GM21447 (cell line): ENCODE data around the gene SLC22A14.
"Not testable (repeated sequence)": the region's sequence is repeated elsewhere in the genome, so short reads cannot be mapped to it uniquely, and the experiment has no call there.

Source experiments
- ATAC-seq: cut with Tn5 transposase; IDR thresholded peaks from one replicate; pipeline ENCODE4 v1.9.1; 2021; ENCODE audit not compliant: unreplicated experiment

The SLC22A14 gene

DNA sequence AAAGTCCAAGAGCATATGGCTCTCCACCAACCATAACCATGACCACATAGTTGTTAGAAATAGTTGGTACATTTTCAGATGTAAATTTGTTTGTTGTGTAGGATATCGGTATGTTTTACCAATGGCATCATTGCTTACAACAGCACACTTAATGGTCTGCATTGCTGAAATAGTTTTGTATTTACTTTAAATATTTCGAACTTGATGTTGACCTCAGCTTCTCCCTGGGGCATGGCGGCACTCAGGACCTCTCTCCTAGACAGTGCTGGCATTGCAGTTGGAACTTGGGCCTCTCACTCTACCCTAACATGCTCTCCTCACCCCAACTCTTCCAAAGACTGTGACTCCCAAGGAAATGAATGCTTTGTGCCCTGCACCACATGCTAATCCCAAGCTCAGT lies 11.5 kb upstream of the SLC22A14 start:
- no peak for ATAC-seq

DNA sequence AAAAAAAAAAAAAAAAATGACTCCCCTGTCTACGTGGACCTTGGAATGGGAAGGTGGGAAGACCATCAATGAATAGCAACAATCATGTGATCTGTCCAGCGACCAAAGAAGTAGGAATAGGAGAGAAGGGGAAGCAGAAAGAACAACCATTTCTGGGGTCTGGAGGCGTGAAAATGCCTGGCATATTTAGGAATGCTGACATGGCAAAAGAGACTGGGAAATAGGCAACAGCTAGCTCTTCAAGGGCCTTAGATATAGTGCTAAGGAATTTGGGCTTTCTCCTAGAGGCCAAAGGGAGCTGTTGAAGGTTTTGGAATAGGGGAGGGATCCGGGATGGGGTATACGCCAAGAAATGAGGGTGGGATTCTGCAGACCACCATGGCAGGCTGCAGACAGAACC lies 10.5 kb upstream of the SLC22A14 start:
- no peak for ATAC-seq

DNA sequence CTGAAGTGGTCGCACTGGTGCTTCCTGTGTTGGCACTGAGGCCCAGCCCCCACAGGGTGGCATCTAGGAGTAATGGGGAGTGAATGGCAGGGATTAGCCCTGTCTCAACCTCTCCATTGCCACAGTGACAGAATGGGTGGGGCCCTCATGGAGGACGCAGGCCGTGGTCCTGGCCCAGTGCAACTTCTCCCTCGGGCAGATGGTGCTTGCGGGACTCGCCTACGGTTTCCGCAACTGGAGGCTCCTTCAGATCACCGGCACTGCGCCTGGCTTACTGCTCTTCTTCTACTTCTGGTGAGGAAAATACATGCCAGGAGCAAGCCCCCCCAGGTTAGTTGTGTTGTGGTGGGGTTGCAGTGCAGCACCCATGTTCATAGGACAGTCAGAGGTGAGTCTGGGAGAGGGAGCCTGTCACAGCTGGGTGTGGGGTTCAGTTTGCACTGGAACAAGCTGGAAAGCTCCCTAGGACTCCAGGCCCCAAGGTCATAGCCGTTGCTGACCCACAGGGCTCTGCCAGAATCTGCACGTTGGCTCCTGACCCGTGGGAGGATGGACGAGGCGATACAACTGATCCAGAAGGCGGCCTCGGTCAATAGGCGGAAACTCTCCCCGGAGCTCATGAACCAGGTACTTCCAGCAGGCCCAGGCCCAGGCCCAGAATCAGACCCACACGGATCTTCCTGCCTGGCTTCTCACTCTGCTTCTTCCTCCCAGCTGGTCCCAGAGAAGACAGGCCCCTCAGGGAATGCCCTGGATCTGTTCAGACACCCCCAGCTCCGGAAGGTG lies 7.0 kb upstream of the SLC22A14 start:
- no peak for ATAC-seq

DNA sequence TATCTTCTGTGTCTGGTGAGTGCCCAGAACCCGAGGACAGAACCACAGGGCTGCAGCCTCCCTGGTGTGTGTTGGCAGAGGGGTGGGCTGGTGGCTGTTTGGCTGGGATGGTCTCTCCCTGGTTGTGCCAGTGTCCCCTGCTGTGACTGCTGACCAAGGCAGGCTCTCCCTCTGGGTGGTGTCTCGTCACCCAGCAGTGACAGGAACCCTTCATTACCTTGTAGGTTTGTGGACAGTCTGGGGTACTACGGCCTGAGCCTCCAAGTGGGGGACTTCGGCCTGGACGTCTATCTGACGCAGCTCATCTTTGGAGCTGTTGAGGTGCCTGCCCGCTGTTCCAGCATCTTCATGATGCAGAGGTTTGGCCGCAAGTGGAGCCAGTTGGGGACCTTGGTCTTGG lies 6.4 kb upstream of the SLC22A14 start:
- no peak for ATAC-seq

GRCh38 chr3:38276081-38276916 lies 5.8 kb upstream of the SLC22A14 start:
- no peak for ATAC-seq

DNA sequence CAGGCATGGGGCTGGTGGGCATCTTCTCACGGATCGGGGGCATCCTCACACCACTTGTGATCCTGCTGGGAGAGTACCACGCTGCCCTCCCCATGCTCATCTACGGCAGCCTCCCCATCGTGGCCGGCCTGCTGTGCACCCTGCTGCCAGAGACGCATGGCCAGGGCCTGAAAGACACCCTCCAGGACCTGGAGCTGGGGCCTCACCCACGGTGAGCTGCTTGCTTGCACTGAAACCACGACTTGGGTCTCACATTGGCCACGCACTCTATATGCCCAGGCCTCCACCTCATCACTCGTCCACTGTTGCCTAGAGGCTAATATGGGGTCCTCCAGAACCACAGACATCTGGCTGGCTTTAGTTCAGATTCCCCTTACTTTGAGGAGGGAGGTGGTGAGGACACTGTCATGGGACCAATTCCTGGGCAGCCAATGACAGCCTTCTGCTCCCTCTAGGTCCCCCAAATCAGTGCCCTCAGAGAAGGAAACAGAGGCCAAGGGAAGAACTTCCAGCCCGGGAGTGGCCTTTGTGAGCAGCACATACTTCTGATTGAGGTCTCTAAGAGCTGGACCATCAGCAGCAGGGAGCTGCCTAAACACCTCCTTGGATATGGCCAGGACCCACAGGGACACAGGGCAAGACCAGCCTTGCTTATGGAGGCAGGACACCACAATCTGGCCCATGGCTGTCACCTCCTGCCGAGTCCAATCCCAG lies 5.0 kb upstream of the SLC22A14 start:
- no peak for ATAC-seq

DNA sequence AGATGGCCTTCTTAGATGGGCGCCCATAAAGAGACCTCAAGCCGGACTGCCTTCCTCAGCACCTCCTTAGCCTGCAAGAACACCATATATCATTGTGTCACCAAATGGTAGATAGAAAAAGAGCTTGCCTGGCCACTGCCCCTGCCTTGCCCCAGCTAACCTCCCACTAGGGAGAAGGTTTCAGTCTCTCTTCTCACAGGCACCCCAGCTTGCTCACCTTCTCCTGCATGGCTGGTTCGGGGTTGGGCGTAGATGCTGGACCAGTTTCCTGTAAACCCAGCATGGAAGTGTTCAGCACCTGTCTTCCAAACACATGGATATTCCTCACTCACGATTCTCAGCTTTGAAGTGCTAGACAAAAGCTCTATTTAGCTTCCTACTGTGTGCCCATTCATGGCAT lies 3.3 kb upstream of the SLC22A14 start:
- no peak for ATAC-seq

GRCh38 chr3:38283810-38284755 lies 2.0 kb downstream of the SLC22A14 start:
- no peak for ATAC-seq

GRCh38 chr3:38284756-38285150 lies 2.7 kb downstream of the SLC22A14 start:
- no peak for ATAC-seq

DNA sequence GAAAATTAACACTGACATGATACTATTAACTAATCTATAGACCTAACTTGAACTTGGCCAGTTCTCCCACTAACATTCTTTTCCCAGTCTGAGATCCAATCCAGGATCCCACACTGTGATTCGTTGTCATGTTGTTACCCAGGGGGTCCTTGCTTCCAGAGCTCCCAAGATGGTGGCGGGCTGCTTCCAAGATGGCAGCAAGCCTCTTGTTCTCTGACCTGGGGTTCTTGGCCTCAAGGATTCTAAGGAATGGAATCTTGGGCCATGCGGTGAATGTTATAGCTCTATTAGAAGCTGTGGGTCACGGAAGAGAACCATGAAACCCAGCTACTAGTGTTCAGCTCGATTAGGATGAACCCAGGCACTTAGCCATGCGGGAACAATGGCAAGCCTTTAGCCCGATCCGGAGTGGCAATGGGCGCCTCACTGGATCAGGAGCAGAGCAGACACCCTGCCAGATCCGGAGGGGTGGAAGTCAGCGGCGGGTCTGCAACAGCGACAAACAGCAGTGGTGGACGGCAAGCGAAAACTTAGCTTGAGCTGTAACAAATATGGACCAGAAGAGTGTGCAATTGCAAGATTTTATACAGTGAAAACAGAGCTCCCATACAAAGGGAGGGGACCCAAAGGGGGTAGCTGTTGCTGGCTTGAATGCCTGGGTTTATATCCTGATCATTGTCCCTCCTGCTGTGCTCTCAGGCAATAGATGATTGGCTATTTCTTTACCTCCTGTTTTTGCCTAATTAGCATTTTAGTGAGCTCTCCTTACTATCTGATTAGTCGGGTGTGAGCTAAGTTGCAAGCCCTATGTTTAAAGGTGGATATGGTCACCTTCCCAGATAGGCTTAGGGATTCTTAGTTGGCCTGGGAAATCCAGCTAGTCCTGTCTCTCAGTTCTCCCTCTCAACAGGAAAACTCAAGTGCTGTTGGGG lies 7.5 kb downstream of the SLC22A14 start:
- not testable (repeated sequence) for ATAC-seq

- not testable (repeated sequence) for ATAC-seq
Measured at GRCh38 chr3:38297053-38297452, 15.0 kb downstream of the SLC22A14 start.

DNA sequence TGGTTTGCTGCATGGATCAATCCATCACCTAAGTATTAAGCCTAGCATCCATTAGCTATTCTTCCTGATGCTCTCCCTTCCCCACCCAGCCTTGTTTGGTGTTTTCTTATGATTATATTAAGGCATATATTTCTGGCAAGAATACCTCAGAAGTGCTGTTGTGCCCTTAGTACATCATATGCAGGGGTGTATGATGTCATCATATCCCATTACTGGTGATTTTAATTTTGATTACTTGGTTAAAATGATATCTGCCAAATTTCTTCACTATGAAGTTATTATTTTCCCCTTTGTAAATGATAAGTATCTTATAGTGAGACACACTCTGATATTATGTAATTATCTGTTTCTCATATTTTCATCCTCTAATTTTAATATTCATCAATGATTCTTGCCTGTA lies 15.4 kb downstream of the SLC22A14 start:
- no peak for ATAC-seq

DNA sequence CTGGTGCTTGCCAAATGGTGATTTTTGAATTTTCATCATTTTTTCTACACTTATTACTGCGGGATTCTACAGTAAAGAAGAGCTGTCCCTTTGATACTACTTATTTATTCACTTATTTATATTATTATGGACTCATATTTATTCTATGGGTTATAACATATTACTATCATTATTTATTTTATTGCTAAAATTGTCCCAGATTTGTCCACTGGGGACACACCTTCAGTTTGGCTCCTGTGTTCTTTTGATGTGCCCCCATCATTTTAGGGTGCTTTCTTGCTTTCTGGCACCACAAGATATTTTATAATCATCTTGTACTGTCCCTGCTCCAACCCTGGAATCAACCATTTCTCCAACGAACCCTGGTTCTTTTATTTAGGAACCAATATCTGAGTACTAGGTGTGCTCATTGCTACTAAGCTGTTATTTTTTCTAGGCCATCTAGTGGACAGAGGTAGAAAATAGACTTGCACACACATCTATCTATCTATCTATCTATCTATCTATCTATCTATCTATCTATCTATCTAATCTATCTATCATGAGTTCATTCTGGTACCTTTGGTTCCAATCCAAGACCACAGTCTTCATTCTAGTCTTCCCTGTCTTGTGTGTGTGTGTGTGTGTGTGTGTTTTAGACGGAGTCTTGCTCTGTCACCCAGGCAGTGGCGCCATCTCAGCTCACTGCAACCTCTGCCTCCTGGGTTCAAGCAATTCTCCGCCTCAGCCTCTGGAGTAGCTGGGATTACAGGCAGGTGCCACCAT lies 16.0 kb downstream of the SLC22A14 start:
- ATAC-seq: no peak

DNA sequence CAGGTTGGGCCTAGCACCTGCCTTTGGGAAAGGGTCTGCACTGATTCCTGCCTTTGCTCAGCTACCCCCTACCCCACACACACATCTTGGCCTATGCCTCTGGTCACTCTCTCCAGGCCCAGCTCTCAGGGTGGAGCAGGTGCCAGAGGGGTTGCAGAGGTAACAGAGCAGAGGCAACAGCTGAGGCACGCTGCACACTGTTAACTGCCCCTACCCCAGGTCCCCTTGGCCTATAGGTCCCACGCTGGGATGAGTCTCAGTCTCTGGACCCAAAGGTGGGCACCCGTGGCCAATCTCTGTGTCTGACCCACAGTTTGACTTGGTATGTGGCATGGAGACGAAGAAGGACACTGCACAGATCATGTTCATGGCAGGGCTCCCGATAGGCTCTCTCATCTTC lies 24.8 kb downstream of the SLC22A14 start:
- no peak for ATAC-seq

DNA sequence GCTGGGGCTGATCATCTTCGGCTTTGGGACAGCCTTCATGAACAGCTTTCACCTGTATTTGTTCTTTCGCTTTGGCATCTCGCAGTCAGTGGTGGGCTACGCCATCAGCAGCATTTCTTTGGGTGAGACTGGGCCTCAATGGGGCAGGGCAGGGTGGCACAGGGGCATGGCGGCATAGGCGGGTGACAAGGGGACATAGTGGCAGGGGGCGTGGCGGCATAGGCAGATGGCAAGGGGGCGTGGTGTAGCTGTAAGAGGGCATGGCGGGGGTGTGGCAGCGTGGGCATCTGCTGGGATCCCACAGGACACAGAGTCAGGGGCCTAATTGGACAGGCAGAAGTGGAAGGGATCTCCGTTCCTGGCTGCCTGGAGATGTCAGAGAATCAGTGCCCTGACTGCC lies 25.5 kb downstream of the SLC22A14 start:
- no peak for ATAC-seq

DNA sequence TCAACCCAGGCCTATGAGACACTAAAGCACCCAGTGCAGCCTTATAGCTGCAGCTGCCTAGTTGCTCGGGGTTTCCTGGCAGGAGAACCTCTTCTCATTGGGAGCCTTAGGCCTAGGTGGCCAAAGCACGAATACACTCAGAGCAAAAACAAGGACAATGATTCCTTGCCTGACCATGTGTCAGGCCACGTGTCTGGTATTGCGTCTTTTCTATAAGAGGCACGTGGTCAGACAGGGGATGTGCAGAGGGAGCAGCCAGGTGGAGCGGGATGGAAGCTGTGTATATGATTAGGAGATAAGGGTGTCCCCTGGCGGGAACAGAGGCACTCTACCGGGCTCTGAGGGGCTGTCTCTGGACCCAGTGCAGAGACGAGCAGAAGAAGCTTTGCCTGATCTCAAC lies 26.4 kb downstream of the SLC22A14 start:
- ATAC-seq: no peak

- no peak for ATAC-seq
Measured at GRCh38 chr3:38311476-38311875, 29.4 kb downstream of the SLC22A14 start.

GRCh38 chr3:38311941-38312340 lies 29.8 kb downstream of the SLC22A14 start:
- no peak for ATAC-seq

GRCh38 chr3:38312356-38312755 lies 30.3 kb downstream of the SLC22A14 start:
- no peak for ATAC-seq
